WTC11 (cell line): Measurements from ENCODE around the gene METTL3.
"Not testable (repeated sequence)": the region's sequence is repeated elsewhere in the genome, so short reads cannot be mapped to it uniquely, and the experiment has no call there.

Experiments used
- ELF4 ChIP-seq: sonication (generic); formaldehyde crosslinking; IDR thresholded peaks from 2 replicates; pipeline ENCODE4 v1.8.1; 2022; ENCODE audit warnings: low read depth, mild to moderate bottlenecking, moderate library complexity, missing genetic modification reagents
- ETV6 ChIP-seq: sonication (generic); formaldehyde crosslinking; IDR thresholded peaks from 2 replicates; pipeline ENCODE4 v1.8.1; 2022; ENCODE audit warnings: mild to moderate bottlenecking, missing genetic modification reagents
- FOXJ3 ChIP-seq: sonication (generic); formaldehyde crosslinking; IDR thresholded peaks from 2 replicates; pipeline ENCODE4 v1.9.0; 2021; ENCODE audit warnings: missing genetic modification reagents, mild to moderate bottlenecking, borderline replicate concordance
- JAZF1 ChIP-seq: fragments of 250-450 bp; sonication (Bioruptor Pico); IDR thresholded peaks from 2 replicates; pipeline ENCODE4 v1.9.0; 2021; ENCODE audit warnings: moderate library complexity, mild to moderate bottlenecking, inconsistent platforms
- KAT7 ChIP-seq: sonication (generic); formaldehyde crosslinking; IDR thresholded peaks from 2 replicates; pipeline ENCODE4 v1.8.1; 2023; ENCODE audit warnings: missing genetic modification reagents, mild to moderate bottlenecking, borderline replicate concordance
- NR1H2 ChIP-seq: sonication (generic); formaldehyde crosslinking; IDR thresholded peaks from 2 replicates; pipeline ENCODE4 v1.9.0; 2021; ENCODE audit warnings: mild to moderate bottlenecking, moderate library complexity, missing genetic modification reagents
- NR2C2 ChIP-seq: sonication (generic); formaldehyde crosslinking; IDR thresholded peaks from 2 replicates; pipeline ENCODE4 v1.8.0; 2022; ENCODE audit warnings: mild to moderate bottlenecking, missing genetic modification reagents
- NR3C1 ChIP-seq: sonication (generic); formaldehyde crosslinking; conservative IDR thresholded peaks from 2 replicates; pipeline ENCODE4 v1.8.1; 2023; ENCODE audit warnings: low read depth, mild to moderate bottlenecking, missing genetic modification reagents
- ZNF317 ChIP-seq: sonication (generic); formaldehyde crosslinking; IDR thresholded peaks from 2 replicates; pipeline ENCODE4 v1.8.1; 2023; ENCODE audit warnings: low read depth, mild to moderate bottlenecking, moderate library complexity, missing genetic modification reagents, borderline replicate concordance
- TF ChIP-seq, protein P1 (sequence below): sonication (generic); formaldehyde crosslinking; IDR thresholded peaks from 2 replicates; pipeline ENCODE4 v1.8.1; 2022; ENCODE audit warnings: low read depth, missing genetic modification reagents, borderline replicate concordance
- TF ChIP-seq, protein P2 (sequence below): sonication (generic); formaldehyde crosslinking; IDR thresholded peaks from 2 replicates; pipeline ENCODE4 v1.8.0; 2023; ENCODE audit warnings: missing genetic modification reagents, mild to moderate bottlenecking, borderline replicate concordance
- TF ChIP-seq, protein P3 (sequence below): fragments of 200-600 bp; IDR thresholded peaks from 2 replicates; pipeline ENCODE4 v1.8.0; 2022; ENCODE audit warnings: antibody characterized with exemption
- TF ChIP-seq, protein P4 (sequence below): sonication (generic); formaldehyde crosslinking; IDR thresholded peaks from 2 replicates; pipeline ENCODE4 v1.8.1; 2023; ENCODE audit warnings: mild to moderate bottlenecking, missing genetic modification reagents, moderate library complexity
- TF ChIP-seq, protein P5 (sequence below): sonication (generic); formaldehyde crosslinking; IDR thresholded peaks from 2 replicates; pipeline ENCODE4 v1.8.0; 2022; ENCODE audit warnings: mild to moderate bottlenecking, missing genetic modification reagents

DNA sequence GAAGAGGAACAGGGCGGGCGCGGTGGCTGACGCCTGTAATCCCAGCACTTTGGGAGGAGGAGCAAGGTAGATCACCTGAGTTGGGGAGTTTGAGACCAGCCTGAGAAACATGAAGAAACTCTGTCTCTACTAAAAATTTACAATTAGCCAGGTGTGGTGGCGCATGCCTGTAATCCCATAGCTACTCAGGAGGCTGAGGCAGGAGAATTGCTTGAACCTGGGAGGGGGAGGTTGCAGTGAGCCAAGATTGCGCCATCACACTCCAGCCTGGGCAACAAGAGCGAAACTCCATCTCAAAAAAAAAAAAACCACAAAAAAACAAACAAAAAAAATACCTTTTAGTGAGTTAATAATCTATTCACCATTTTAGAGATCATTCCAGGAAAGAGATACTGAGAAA, 33.4 kb upstream of the METTL3 start:
- not testable (repeated sequence) for TF ChIP-seq JAZF1, NR1H2, NR3C1, FOXJ3, ELF4, ETV6, NR2C2, KAT7, ZNF317 (CRISPR knock-in tag)
- TF ChIP-seq, protein P1, sequence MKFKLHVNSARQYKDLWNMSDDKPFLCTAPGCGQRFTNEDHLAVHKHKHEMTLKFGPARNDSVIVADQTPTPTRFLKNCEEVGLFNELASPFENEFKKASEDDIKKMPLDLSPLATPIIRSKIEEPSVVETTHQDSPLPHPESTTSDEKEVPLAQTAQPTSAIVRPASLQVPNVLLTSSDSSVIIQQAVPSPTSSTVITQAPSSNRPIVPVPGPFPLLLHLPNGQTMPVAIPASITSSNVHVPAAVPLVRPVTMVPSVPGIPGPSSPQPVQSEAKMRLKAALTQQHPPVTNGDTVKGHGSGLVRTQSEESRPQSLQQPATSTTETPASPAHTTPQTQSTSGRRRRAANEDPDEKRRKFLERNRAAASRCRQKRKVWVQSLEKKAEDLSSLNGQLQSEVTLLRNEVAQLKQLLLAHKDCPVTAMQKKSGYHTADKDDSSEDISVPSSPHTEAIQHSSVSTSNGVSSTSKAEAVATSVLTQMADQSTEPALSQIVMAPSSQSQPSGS (CRISPR knock-in tag), result not testable (repeated sequence)
- TF ChIP-seq, protein P2, sequence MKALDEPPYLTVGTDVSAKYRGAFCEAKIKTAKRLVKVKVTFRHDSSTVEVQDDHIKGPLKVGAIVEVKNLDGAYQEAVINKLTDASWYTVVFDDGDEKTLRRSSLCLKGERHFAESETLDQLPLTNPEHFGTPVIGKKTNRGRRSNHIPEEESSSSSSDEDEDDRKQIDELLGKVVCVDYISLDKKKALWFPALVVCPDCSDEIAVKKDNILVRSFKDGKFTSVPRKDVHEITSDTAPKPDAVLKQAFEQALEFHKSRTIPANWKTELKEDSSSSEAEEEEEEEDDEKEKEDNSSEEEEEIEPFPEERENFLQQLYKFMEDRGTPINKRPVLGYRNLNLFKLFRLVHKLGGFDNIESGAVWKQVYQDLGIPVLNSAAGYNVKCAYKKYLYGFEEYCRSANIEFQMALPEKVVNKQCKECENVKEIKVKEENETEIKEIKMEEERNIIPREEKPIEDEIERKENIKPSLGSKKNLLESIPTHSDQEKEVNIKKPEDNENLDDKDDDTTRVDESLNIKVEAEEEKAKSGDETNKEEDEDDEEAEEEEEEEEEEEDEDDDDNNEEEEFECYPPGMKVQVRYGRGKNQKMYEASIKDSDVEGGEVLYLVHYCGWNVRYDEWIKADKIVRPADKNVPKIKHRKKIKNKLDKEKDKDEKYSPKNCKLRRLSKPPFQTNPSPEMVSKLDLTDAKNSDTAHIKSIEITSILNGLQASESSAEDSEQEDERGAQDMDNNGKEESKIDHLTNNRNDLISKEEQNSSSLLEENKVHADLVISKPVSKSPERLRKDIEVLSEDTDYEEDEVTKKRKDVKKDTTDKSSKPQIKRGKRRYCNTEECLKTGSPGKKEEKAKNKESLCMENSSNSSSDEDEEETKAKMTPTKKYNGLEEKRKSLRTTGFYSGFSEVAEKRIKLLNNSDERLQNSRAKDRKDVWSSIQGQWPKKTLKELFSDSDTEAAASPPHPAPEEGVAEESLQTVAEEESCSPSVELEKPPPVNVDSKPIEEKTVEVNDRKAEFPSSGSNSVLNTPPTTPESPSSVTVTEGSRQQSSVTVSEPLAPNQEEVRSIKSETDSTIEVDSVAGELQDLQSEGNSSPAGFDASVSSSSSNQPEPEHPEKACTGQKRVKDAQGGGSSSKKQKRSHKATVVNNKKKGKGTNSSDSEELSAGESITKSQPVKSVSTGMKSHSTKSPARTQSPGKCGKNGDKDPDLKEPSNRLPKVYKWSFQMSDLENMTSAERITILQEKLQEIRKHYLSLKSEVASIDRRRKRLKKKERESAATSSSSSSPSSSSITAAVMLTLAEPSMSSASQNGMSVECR, result not testable (repeated sequence)
- TF ChIP-seq, protein P3, sequence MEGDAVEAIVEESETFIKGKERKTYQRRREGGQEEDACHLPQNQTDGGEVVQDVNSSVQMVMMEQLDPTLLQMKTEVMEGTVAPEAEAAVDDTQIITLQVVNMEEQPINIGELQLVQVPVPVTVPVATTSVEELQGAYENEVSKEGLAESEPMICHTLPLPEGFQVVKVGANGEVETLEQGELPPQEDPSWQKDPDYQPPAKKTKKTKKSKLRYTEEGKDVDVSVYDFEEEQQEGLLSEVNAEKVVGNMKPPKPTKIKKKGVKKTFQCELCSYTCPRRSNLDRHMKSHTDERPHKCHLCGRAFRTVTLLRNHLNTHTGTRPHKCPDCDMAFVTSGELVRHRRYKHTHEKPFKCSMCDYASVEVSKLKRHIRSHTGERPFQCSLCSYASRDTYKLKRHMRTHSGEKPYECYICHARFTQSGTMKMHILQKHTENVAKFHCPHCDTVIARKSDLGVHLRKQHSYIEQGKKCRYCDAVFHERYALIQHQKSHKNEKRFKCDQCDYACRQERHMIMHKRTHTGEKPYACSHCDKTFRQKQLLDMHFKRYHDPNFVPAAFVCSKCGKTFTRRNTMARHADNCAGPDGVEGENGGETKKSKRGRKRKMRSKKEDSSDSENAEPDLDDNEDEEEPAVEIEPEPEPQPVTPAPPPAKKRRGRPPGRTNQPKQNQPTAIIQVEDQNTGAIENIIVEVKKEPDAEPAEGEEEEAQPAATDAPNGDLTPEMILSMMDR, result not testable (repeated sequence)
- TF ChIP-seq, protein P4, sequence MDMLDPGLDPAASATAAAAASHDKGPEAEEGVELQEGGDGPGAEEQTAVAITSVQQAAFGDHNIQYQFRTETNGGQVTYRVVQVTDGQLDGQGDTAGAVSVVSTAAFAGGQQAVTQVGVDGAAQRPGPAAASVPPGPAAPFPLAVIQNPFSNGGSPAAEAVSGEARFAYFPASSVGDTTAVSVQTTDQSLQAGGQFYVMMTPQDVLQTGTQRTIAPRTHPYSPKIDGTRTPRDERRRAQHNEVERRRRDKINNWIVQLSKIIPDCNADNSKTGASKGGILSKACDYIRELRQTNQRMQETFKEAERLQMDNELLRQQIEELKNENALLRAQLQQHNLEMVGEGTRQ (CRISPR knock-in tag), result not testable (repeated sequence)
- TF ChIP-seq, protein P5, sequence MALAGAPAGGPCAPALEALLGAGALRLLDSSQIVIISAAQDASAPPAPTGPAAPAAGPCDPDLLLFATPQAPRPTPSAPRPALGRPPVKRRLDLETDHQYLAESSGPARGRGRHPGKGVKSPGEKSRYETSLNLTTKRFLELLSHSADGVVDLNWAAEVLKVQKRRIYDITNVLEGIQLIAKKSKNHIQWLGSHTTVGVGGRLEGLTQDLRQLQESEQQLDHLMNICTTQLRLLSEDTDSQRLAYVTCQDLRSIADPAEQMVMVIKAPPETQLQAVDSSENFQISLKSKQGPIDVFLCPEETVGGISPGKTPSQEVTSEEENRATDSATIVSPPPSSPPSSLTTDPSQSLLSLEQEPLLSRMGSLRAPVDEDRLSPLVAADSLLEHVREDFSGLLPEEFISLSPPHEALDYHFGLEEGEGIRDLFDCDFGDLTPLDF, result not testable (repeated sequence)
